Stimulated activated naive CD8-positive, alpha-beta T cell treated with anti-CD3 and anti-CD28 coated beads, Interleukin-15, amount 100 ng/mL, for 72 hours (primary cell): Measurements from ENCODE around the gene PARD6A.
A peak's percentile ranks its signal among the peaks of the same experiment; 100 is the strongest.

Source experiments
- ATAC-seq: fragments of 150-1000 bp; cut with Tn5 transposase; 2 replicates; pipeline ENCODE4 v1.10.0; 2021; ENCODE audit warnings: mild to moderate bottlenecking, moderate library complexity
- DNase-seq, 2 donors: peaks; one replicate each; pipeline ENCODE4 v3.0.0; 2021 to 2022
- H3K27ac Mint-ChIP-seq, 2 donors: one replicate each; pipeline ENCODE4 v1.8.0; 2022; ENCODE audit warnings: mild to moderate bottlenecking in 2 of 2, mixed read lengths in 2 of 2, moderate library complexity in 2 of 2
- H3K27me3 Mint-ChIP-seq: one replicate; pipeline ENCODE4 v1.8.0; 2022; ENCODE audit warnings: mixed read lengths
- H3K4me1 Mint-ChIP-seq: one replicate; pipeline ENCODE4 v1.8.0; 2022; ENCODE audit warnings: mild to moderate bottlenecking, mixed read lengths
- H3K4me3 Mint-ChIP-seq, 2 donors: one replicate each; pipeline ENCODE4 v1.8.0; 2022; ENCODE audit warnings: mild to moderate bottlenecking in 2 of 2, mixed read lengths in 2 of 2, moderate library complexity in 1 of 2
- H3K9me3 Mint-ChIP-seq, 2 donors: one replicate each; pipeline ENCODE4 v1.8.0; 2022; ENCODE audit warnings: mixed read lengths in 2 of 2

The PARD6A gene, protein sequence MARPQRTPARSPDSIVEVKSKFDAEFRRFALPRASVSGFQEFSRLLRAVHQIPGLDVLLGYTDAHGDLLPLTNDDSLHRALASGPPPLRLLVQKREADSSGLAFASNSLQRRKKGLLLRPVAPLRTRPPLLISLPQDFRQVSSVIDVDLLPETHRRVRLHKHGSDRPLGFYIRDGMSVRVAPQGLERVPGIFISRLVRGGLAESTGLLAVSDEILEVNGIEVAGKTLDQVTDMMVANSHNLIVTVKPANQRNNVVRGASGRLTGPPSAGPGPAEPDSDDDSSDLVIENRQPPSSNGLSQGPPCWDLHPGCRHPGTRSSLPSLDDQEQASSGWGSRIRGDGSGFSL

DNA sequence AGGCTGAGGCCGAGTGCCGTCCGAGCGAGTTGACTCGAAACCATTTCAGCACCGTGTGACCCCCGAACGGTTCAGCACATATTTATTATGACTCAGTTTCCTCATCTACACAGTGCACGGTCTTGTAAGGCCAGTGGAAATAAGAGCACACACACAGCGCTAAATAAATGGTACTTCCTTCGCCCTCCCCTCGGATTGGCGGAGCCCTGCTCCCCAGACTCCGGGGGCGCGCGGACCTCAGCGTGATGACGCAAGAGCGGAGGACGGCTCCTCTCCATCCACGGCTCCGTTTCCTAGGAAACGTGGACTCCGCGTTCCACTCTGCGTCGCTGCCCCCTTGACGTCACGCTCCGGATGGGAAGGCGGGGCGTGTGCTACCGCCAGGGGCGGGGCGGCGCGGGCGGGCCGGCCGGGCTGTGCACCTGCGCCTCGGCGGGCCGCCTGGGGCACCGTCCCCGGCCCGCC, at the start of gene PARD6A:
Gene PARD6A (plus strand): TSS at position 397 of the 465 bp plus-strand sequence. CDS start 79 bp downstream, outside the sequence.
- Mint-ChIP-seq H3K27me3 (no peaks in the 10 kb centered on the region), H3K4me1 (peaks cover 66% of the 10 kb centered on the region), H3K9me3 (no peaks in the 10 kb centered on the region), H3K27ac (peak within 1 kb of the TSS; percentile 96 to 98), H3K4me3 (peak within 1 kb of the TSS; percentile 95)
- peak; percentile 89 for ATAC-seq
- peak; percentile 95 to 97 for DNase-seq

DNA sequence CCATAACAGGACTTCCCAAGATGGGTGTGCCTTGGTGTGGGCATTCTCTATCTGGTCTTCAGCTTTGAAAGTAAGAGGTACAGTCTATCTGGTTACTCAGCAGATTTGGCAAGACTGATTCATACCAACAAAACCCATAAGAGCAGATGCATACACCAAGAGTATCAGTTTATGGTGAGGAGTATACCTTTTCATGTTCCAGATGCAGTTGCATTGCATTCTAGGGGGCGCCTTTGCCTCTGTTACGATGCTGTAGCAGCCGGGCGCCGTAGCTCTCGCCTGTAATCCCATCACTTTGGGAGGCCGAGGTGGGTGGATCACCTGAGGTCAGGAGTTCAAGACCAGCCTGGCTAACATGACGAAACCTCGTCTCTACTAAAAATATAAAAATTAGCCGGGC, 47.0 kb upstream of the PARD6A start:
- Mint-ChIP-seq H3K4me3 (no peak overlapping the region), H3K4me1 (no peaks in the 10 kb centered on the region), H3K27ac (peak overlapping the region in 1 of 2 donors; percentile 83), H3K9me3 (no peaks in the 10 kb centered on the region), H3K27me3 (no peaks in the 10 kb centered on the region)
- no peak for ATAC-seq
- DNase-seq: no peak

DNA sequence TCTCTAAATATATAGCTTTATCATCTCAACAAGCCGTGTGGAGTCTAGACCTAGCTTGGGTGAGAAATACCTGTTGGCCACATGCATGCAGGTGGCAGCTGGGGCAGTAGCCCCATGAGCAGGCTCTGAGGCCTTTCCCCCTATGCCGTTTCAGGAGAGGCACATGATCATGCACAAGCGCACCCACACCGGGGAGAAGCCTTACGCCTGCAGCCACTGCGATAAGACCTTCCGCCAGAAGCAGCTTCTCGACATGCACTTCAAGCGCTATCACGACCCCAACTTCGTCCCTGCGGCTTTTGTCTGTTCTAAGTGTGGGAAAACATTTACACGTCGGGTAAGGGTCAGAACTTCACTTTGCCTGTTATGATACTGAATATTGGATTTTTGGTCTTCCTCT, 32.5 kb upstream of the PARD6A start:
- Mint-ChIP-seq H3K27me3 (no peaks in the 10 kb centered on the region), H3K27ac (no peak overlapping the region), H3K9me3 (no peaks in the 10 kb centered on the region), H3K4me3 (no peak overlapping the region), H3K4me1 (no peaks in the 10 kb centered on the region)
- DNase-seq (no peak), ATAC-seq (no peak)

- no peaks in the 10 kb centered on the region for H3K27me3 Mint-ChIP-seq
- no peak for DNase-seq
- no peak for ATAC-seq
- H3K27ac Mint-ChIP-seq: no peak overlapping the region
- no peak overlapping the region for H3K4me3 Mint-ChIP-seq
- H3K4me1 Mint-ChIP-seq: no peaks in the 10 kb centered on the region
- H3K9me3 Mint-ChIP-seq: no peaks in the 10 kb centered on the region
These were observed 28.2 kb upstream of the PARD6A start for GRCh38 chr16:67632415-67633172.

DNA sequence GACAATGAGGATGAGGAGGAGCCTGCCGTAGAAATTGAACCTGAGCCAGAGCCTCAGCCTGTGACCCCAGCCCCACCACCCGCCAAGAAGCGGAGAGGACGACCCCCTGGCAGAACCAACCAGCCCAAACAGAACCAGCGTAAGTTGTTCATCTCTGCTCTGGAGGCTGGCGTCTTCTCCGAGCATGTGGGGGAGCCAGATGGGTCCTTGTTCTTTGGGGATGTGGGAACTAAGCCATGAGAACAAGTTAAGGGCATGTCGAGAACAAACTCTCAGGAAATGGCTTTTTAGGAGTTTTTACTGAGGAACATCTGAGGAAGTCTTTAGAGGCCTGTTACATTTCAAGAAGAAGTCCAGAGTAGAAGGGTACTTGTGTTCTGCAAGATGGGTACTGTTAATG, 24.0 kb upstream of the PARD6A start:
- DNase-seq (no peak), ATAC-seq (no peak)
- Mint-ChIP-seq H3K27ac (no peak overlapping the region), H3K9me3 (no peaks in the 10 kb centered on the region), H3K4me3 (no peak overlapping the region), H3K27me3 (no peaks in the 10 kb centered on the region), H3K4me1 (no peaks in the 10 kb centered on the region)

DNA sequence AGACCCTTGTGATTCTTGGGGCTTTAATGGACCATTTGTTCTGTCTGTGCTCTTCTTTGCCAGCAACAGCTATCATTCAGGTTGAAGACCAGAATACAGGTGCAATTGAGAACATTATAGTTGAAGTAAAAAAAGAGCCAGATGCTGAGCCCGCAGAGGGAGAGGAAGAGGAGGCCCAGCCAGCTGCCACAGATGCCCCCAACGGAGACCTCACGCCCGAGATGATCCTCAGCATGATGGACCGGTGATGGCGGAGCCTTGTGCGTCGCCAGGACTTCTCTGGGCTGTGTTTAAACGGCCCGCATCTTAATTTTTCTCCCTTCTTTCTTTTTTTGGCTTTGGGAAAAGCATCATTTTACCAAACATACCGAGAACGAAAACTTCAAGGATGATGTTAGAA, 23.1 kb upstream of the PARD6A start:
- Mint-ChIP-seq H3K4me1 (no peaks in the 10 kb centered on the region), H3K27me3 (no peaks in the 10 kb centered on the region), H3K27ac (no peak overlapping the region), H3K4me3 (no peak overlapping the region), H3K9me3 (no peaks in the 10 kb centered on the region)
- DNase-seq: no peak
- no peak for ATAC-seq

GRCh38 chr16:67641779-67642708, 18.7 kb upstream of the PARD6A start:
- ATAC-seq (no peak), DNase-seq (peak in 1 of 2 donors; percentile 10)
- H3K9me3 Mint-ChIP-seq: no peaks in the 10 kb centered on the region
- H3K4me3 Mint-ChIP-seq: no peak overlapping the region
- H3K4me1 Mint-ChIP-seq: peaks cover 30% of the 10 kb centered on the region
- no peaks in the 10 kb centered on the region for H3K27me3 Mint-ChIP-seq
- no peak overlapping the region for H3K27ac Mint-ChIP-seq

- ATAC-seq (no peak), DNase-seq (no peak)
- Mint-ChIP-seq H3K4me3 (peak overlapping the region; percentile 79 to 88), H3K4me1 (peaks cover 34% of the 10 kb centered on the region), H3K27ac (peak overlapping the region in 1 of 2 donors; percentile 46), H3K27me3 (no peaks in the 10 kb centered on the region), H3K9me3 (no peaks in the 10 kb centered on the region)
These were observed 16.7 kb upstream of the PARD6A start for GRCh38 chr16:67644038-67644437.

DNA sequence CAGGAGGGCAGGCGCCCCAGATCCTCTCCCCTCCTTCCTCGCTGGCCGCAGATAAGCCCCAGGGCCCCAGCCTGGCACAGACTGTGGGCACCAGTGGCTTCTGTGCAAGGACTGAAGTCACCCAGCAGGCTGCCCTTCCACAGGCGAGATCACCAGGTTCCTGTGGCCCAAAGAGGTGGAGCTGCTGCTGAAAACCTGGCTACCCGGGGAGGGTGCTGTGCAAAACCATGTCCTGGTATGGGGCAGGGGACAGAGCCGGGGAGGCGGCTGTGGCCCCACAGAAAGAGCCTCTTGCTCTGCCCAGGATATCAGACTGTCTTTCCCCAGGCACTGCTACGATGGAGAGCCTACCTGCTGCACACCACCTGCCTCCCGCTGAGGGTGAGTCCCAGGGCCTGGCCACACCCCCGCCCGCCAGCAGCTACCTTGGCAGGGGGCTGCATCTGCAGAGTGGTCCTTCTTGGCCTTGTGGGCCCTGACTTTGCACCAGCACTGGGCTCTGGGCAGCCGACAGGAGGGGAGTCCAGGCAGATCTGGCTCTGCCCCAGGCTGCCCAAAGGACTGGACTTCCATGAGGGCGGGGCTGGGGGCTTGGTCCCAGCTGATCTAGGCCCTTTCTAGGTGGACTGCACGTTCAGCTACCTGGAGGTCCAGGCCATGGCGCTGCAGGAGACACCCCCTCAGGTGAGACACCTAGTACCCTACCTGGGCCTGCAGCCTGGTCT, 15.2 kb upstream of the PARD6A start:
- no peaks in the 10 kb centered on the region for H3K27me3 Mint-ChIP-seq
- H3K4me1 Mint-ChIP-seq: peaks cover 34% of the 10 kb centered on the region
- ATAC-seq: peak; percentile 11
- H3K27ac Mint-ChIP-seq: peak overlapping the region; percentile 93 to 97
- H3K4me3 Mint-ChIP-seq: peak overlapping the region; percentile 92 to 95
- DNase-seq: no peak
- no peaks in the 10 kb centered on the region for H3K9me3 Mint-ChIP-seq

DNA sequence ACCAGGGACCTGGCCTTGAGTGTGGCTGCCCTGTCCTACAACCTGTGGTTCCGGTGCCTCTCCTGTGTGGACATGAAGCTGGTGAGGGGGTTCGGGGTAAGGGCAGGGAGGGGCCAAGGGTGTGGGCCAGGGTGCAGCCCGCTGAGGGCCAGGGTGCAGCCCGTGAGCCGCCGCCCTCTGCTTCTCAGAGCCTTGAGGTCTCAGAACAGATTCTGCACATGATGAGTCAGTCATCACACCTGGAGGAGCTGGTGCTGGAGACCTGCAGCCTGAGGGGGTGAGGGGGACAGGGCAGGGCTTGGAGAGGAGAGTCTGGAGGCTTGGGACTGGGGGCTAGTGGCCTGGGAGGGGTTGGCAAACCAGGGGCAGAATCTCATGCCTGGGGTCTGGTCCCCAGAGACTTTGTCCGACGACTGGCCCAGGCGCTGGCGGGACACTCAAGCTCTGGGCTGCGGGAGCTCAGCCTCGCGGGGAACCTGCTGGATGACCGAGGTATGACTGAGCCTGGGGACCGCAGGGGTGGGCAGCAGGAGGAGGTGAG, 13.6 kb upstream of the PARD6A start:
- DNase-seq (no peak), ATAC-seq (no peak)
- Mint-ChIP-seq H3K27ac (peak overlapping the region in 1 of 2 donors; percentile 76), H3K4me3 (peak overlapping the region in 1 of 2 donors; percentile 79), H3K4me1 (peaks cover 42% of the 10 kb centered on the region), H3K27me3 (no peaks in the 10 kb centered on the region), H3K9me3 (no peaks in the 10 kb centered on the region)

- no peak for DNase-seq
These were observed 13.1 kb upstream of the PARD6A start for GRCh38 chr16:67647681-67648080.

DNA sequence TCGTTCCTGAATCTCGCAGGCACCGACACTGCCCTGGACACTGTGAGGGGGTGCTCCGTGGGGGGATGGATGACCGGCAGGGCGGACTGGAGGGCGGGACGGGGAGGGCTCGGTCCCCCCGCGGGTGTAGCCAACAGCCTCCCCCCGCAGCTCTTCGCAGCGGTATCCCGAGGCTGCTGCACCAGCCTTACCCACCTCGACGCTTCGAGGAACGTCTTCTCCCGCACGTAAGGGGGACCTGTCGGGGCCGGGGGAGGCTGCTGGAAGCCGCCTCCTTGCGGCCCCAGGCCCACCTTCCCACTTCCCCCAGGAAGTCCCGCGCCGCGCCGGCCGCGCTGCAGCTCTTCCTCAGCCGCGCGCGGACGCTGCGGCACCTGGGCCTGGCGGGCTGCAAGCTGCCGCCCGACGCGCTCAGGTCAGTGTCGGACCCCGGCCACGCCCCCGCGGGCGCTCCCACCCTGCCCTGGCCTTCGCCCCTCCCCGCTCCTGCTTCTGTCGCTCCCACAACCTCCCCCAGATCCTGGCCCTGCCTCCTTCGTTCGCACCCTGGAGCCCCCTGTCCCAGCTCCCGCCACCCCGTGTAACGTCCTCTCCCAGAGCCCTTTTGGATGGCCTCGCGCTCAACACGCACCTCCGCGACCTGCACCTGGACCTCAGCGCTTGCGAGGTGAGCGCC, 12.5 kb upstream of the PARD6A start:
- ATAC-seq: no peak
- Mint-ChIP-seq H3K4me3 (no peak overlapping the region), H3K4me1 (peaks cover 43% of the 10 kb centered on the region), H3K27me3 (no peaks in the 10 kb centered on the region), H3K9me3 (no peaks in the 10 kb centered on the region), H3K27ac (peak overlapping the region in 1 of 2 donors; percentile 85)
- DNase-seq: no peak

More at GRCh38 chr16:67647681-67648080, 13.1 kb upstream of the PARD6A start:
- Mint-ChIP-seq H3K4me1 (peaks cover 43% of the 10 kb centered on the region), H3K9me3 (no peaks in the 10 kb centered on the region), H3K4me3 (no peak overlapping the region), H3K27me3 (no peaks in the 10 kb centered on the region), H3K27ac (peak overlapping the region in 1 of 2 donors; percentile 85)
- ATAC-seq: no peak

DNA sequence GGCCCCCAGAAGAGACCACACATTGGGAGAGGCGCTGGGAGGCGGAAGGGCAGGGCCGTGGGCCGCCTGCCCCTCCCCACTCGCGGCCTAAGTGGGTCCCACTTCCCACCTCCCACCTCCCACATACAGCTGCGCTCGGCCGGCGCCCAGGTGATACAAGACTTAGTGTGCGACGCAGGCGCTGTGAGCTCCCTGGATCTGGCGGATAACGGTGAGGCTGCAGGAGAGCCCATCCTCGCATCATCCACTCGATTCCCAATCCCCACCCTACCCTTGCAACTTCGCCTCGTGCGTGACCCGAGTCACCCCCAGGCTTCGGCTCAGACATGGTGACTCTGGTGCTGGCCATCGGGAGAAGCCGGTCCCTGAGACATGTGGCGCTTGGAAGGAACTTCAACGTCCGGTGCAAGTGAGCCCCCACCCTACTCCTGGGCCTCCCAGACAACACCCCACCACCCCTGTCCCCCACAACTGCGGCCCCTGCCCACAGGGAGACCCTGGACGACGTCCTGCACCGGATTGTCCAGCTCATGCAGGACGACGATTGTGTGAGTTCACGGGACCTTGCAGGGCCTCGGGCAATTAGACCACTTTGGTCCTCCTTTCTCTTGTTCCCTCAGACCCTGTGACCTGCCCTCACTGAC, 11.9 kb upstream of the PARD6A start:
- no peak overlapping the region for H3K27ac Mint-ChIP-seq
- ATAC-seq: no peak
- DNase-seq: no peak
- H3K4me1 Mint-ChIP-seq: peaks cover 40% of the 10 kb centered on the region
- no peak overlapping the region for H3K4me3 Mint-ChIP-seq
- H3K9me3 Mint-ChIP-seq: no peaks in the 10 kb centered on the region
- no peaks in the 10 kb centered on the region for H3K27me3 Mint-ChIP-seq

GRCh38 chr16:67649494-67649931, 11.2 kb upstream of the PARD6A start:
- H3K4me1 Mint-ChIP-seq: peaks cover 34% of the 10 kb centered on the region
- DNase-seq (no peak), ATAC-seq (no peak)
- no peaks in the 10 kb centered on the region for H3K9me3 Mint-ChIP-seq
- no peak overlapping the region for H3K27ac Mint-ChIP-seq
- no peak overlapping the region for H3K4me3 Mint-ChIP-seq
- no peaks in the 10 kb centered on the region for H3K27me3 Mint-ChIP-seq
